HG02678 (cell line): ENCODE measurements around the gene TSPAN5.
A peak's percentile ranks its signal among the peaks of the same experiment; 100 is the strongest.

ENCODE experiments used
- ATAC-seq: cut with Tn5 transposase; IDR thresholded peaks from one replicate; pipeline ENCODE4 v1.9.1; 2021; ENCODE audit warnings: mild to moderate bottlenecking, moderate library complexity; ENCODE audit not compliant: unreplicated experiment

The TSPAN5 gene

GRCh38 chr4:98522062-98522461, 136.3 kb downstream of the TSPAN5 start:
- ATAC-seq = no peak

DNA sequence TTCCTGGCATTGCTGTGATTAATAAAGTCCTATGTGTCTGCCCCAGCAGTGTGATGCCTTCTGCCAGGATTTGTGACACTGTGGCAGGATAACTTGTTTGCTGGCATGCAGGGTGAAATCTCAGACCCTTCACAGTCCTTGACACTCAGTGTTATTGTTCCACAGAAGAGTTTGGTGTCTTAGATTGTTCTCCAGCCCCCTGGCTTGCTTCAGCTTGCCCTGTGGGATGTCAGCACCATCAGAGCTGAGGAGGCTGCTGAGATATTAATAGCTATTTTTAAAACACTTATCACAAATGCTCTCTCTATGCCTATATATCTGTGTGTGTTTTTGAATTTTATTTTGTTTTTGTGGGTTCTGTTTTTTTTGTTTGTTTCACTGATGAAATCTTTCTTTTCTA, 136.9 kb downstream of the TSPAN5 start:
- no peak for ATAC-seq

- no peak for ATAC-seq
Observed at GRCh38 chr4:98519268-98519977, 139.0 kb downstream of the TSPAN5 start.

GRCh38 chr4:98518559-98519267, 139.7 kb downstream of the TSPAN5 start:
- ATAC-seq = peak; percentile 98

GRCh38 chr4:98517218-98518021, 141.0 kb downstream of the TSPAN5 start:
- no peak for ATAC-seq

- ATAC-seq = no peak
Observed at GRCh38 chr4:98516441-98517217, 141.8 kb downstream of the TSPAN5 start.

- no peak for ATAC-seq
Observed at GRCh38 chr4:98516042-98516440, 142.4 kb downstream of the TSPAN5 start.

DNA sequence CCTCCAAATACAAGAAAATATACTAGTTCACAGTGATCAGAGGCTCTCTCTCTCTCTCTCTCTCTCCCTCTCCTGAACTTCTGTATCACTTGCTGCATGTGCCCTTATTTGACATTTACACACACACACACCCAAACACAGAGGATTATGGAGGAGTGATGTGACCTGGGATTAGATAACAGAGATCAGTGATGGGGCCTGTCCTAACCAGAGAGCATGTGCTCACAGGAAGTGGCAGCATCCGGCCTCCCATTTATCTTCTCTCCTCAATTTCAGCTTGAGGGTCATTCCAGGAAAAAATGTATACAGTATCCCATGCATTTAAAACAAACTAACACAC, 143.0 kb downstream of the TSPAN5 start:
- no peak for ATAC-seq

DNA sequence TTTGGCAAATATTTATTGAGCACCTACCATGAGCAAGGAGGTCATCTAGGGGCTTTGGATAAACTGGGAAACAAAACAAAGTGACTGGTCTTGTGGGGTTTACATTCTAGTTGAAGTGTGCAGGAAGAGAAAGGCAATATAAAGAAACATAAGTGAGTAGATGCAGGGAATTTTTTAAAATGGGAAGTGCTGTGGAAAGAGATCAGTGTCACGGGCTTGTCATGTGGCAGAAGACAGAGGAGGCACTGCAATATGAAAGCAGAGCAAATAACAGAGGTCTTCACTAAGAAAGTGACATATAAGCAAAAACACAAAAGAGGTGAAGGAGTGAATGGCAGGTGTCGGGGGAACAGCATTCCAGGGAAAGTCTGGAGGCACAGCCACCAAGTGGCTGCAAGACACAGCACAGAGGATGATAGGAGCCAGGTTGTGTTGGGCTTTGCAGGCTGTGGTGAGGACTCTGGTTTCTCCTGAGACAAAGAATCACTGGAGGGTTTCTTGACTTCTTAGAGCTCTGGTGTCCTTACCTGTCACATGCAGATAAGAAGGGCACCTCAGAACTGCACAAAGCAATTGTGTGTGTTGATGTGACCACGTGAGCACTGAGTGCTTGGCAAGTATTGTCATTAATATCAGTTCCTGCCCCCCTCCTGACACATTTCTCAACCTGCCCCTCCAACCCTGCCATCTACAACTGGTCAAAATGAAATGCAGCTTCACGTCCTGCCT, 143.5 kb downstream of the TSPAN5 start:
- ATAC-seq = no peak

GRCh38 chr4:98512918-98513317, 145.5 kb downstream of the TSPAN5 start:
- ATAC-seq = no peak

DNA sequence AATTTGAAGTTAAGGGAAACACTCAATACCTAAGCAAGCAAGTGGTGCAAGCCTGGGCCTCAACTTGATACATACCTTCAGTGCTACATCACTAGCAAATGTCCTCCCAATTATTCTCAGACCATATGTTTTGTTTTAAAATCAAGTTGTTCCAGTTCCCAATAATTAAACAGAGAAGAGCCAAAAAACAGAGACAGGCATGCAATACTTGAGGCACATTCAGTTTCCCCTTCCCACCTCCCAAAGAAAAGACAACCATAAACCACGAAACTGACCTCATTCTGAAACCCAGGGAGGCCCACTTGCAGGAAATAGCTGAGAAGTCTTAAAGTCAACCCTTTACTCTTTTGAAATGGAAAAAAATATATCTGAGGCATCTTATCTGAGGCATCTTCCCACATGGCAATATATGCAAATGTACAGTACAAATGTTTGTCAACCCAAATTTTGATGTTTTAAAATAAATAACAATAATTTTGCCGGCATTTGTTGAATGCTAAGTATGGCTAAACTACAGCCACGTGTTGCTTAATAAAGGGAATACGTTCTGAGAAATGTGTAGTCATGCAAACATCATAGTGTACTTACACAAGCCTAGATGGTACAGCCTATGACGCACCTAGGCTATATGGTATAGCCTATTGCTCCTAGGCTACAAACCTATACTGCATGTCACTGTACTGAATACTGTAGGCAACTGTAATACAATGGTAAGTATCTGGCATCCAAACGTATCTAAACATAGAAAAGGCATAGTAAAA, 147.5 kb downstream of the TSPAN5 start:
- no peak for ATAC-seq

DNA sequence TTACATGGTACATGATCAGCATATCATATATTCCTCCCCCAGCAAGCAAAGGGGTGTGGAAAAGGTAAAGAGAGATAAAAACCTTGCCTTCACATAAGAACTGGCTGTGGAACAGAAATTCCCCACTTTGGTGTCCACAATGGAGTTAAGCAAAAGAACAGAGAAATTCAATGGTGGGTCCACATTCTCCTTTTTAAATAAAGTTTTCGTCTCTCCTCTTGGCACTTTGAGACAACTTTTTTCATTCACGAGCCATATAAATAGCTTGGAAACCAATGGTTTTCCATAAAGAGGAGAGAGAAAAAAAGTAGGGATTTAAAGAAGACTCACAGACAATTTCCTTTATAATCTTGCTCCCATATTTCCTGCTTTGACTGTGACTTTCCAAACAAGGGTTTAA, 148.1 kb downstream of the TSPAN5 start:
- no peak for ATAC-seq

GRCh38 chr4:98509721-98510120, 148.7 kb downstream of the TSPAN5 start:
- ATAC-seq = no peak

DNA sequence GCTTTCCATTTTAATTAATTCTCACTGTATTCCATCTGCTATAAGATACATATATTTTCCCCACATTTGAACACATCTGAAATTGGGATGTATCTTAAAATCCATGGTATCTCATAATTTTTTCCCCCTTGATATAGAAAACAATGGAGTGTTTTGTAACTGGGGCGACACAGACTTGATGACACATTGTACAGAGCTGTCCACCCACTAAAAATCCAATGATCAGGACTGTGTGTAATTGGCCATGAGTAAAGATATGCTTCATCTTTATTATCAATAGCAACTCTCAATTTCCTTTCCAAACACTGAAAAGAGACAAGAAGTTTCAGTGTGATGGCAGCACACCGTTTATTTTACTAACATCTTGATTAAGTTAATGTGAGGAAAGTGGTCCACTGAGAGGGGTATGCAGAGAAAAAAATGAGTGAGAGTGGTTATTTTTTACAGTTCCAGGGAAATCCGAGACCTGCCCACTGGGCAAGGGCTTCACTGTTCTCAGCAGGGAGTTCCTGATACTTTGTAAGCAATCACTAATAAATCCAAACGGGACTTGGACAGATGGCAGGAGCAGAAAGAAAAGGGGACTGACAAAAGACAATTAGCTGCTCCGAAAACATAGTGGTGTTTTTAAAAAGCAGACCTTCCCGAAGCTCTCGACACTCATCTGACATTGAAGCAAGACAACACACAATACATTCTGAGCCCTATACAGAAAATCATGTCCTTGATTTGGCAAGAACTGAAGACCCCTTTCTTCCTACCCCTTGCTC, 149.4 kb downstream of the TSPAN5 start:
- ATAC-seq = no peak

DNA sequence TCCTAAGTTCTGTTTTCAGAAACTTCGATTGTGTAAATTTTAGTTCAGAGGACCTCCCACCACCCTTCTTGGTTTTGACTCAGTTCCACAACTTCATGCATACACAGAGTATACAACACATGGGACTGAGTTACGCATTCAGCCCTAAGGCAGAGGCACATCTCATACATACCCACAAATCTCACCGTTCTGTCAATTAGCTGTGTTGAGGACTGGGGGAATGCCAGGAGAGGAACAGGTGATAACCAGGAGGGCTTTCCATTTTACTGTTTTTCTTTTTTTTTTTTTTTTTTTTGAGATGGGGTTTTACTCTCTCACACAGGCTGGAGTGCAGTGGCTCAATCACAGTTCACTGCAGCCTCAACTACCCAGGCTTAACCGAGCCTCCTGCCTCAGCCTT, 150.2 kb downstream of the TSPAN5 start:
- no peak for ATAC-seq

DNA sequence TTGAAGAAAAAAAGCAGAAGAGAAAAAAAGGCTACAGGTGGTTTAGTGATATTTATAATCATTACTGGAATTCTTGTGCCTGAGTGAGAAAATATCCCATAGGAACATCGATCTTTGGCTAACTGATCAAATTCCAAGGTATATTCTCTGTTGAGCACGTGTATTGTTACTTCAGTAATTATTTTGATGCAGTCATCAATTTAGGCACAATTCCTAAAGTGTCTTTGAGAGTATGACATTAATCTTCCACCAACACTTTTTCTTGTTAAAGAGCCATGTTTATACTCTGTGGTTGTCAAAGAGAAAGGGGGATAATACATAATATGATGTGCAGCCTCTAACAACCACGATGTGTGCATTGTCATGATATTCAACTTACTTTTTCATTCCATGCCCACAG, 151.1 kb downstream of the TSPAN5 start:
- ATAC-seq = no peak

DNA sequence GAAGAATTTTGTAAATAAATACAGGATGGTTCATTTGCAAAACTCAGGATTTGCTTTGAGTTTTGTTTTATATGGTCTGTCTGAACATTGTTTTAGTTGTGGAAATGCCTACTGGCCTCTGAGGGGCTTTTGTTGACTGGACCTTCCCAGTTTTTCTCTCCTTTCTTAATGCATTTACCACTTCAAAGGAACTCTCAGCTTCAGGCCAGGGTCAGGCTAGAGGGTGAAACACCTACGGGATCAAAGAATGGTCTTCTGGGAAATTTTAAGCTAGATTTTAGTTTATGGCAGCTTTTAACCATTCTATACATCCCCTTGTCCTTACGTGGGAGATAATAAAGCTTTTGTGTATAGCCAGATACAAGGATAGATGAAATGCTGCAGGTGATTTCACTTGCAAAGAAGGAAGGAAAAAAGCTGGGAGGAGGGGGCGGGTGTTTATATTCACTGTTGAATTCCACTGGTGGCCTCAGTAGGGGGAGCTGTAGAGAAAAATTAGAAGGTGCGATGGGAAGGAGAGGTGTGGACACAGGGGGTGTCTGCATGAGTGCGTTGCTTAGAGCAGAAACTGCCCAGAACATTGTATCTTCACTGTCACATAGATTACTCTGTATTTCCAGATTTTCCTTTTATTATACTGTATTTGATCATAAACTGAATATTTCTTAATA, 151.8 kb downstream of the TSPAN5 start:
- no peak for ATAC-seq

DNA sequence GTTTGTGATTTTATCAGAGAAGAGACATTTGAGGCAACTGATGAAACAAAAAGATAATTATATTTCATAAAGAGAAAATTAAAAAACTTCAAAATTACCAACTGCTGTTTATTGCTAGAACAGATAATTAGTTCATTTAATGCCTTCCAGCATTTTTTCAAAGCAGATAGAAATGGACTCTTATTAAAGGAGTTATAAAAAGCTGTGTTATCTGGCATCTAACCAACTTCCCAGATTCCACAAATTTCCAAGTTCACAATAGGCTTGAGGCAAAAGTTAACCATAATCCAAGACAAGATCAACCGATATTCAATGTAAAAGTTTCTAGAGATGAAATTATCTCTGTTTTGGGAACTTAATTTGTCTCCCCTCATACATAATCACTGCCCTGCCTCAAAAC, 152.4 kb downstream of the TSPAN5 start:
- ATAC-seq = no peak
